Measurements from ENCODE around the gene MTHFD2.

MTHFD2 gene

GRCh38 chr2:74216642-74217041 lies 18.2 kb downstream of the MTHFD2 start:
- no peaks in the 10 kb centered on the region for H3K9me3 ChIP-seq (ENCODE audit: low read length)
- H4K20me1 ChIP-seq (ENCODE audit: insufficient read depth, low read length), result no peaks in the 10 kb centered on the region
- no peaks in the 10 kb centered on the region for H3K4me1 ChIP-seq (ENCODE audit: insufficient read depth, low read length, severe bottlenecking)
- no peak overlapping the region for H3K27ac ChIP-seq (ENCODE audit: low read depth, low read length, poor library complexity, severe bottlenecking)
- no peaks in the 10 kb centered on the region for H3K27me3 ChIP-seq (ENCODE audit: insufficient read depth, low read length)
- no peak for TF ChIP-seq EZH2 (IDR thresholded peaks at IDR 0.05; ENCODE audit: borderline replicate concordance, low read length)
- no peak for TF ChIP-seq CTCF (IDR thresholded peaks at IDR 0.05; ENCODE audit: low read length)
- no peaks in the 10 kb centered on the region for H3F3A ChIP-seq (ENCODE audit: insufficient read depth, low read length)
- H3K9me2 ChIP-seq (ENCODE audit: low read depth, low read length), result no peaks in the 10 kb centered on the region
- peaks cover 84% of the 10 kb centered on the region for H3K36me3 ChIP-seq (ENCODE audit: insufficient read depth, low read length)
- no peak overlapping the region for H3K4me2 ChIP-seq (ENCODE audit: low read length)
- no peak overlapping the region for H2AFZ ChIP-seq (ENCODE audit: low read length)
- H3K9ac ChIP-seq (ENCODE audit: low read length), result no peak overlapping the region
- no peaks in the 10 kb centered on the region for H3K79me2 ChIP-seq (ENCODE audit: insufficient read depth, low read length)
- no peak overlapping the region for H3K4me3 ChIP-seq (ENCODE audit: low read depth, low read length, poor library complexity, severe bottlenecking)

- no peak overlapping the region for H3K9ac ChIP-seq (ENCODE audit: low read length)
- H3F3A ChIP-seq (ENCODE audit: insufficient read depth, low read length), result no peaks in the 10 kb centered on the region
These were observed 21.6 kb downstream of the MTHFD2 start for GRCh38 chr2:74219846-74220486.

DNA sequence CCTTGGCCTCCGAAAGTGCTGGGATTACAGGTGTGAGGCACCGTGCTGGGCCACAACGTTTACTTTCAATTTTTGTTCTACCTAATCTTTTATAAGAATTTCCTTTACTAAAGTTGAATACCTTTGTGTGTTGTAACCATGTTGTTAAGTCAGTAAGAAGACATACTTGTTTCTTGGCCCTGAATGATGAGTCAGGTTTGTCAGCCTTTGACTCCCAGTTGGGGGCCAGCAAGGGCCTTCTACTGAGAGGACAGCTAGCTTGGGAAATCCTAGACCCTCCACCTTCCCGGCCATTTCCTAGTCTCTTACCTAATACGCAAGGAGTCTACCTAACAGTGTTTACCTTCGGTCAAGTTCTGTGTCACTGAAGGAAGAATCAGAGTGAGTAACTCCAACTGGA lies 22.7 kb downstream of the MTHFD2 start:
- no peak overlapping the region for H3K27ac ChIP-seq (ENCODE audit: low read depth, low read length, poor library complexity, severe bottlenecking)
- no peaks in the 10 kb centered on the region for H3K9me2 ChIP-seq (ENCODE audit: low read depth, low read length)
- no peak for TF ChIP-seq EZH2 (IDR thresholded peaks at IDR 0.05; ENCODE audit: borderline replicate concordance, low read length)
- TF ChIP-seq CTCF (IDR thresholded peaks at IDR 0.05; ENCODE audit: low read length), result no peak
- no peaks in the 10 kb centered on the region for H3F3A ChIP-seq (ENCODE audit: insufficient read depth, low read length)
- H3K79me2 ChIP-seq (ENCODE audit: insufficient read depth, low read length), result no peaks in the 10 kb centered on the region
- no peak overlapping the region for H2AFZ ChIP-seq (ENCODE audit: low read length)
- peaks cover 41% of the 10 kb centered on the region for H3K36me3 ChIP-seq (ENCODE audit: insufficient read depth, low read length)
- H3K9ac ChIP-seq (ENCODE audit: low read length), result no peak overlapping the region
- no peaks in the 10 kb centered on the region for H3K9me3 ChIP-seq (ENCODE audit: low read length)
- H3K27me3 ChIP-seq (ENCODE audit: insufficient read depth, low read length), result no peaks in the 10 kb centered on the region
- H4K20me1 ChIP-seq (ENCODE audit: insufficient read depth, low read length), result no peaks in the 10 kb centered on the region
- no peak overlapping the region for H3K4me3 ChIP-seq (ENCODE audit: low read depth, low read length, poor library complexity, severe bottlenecking)
- H3K4me2 ChIP-seq (ENCODE audit: low read length), result no peak overlapping the region
- H3K4me1 ChIP-seq (ENCODE audit: insufficient read depth, low read length, severe bottlenecking), result no peaks in the 10 kb centered on the region

More at GRCh38 chr2:74219846-74220486, 21.6 kb downstream of the MTHFD2 start:
- Histone ChIP-seq H3K36me3 (ENCODE audit: insufficient read depth, low read length) (peaks cover 52% of the 10 kb centered on the region), H3K4me1 (ENCODE audit: insufficient read depth, low read length, severe bottlenecking) (no peaks in the 10 kb centered on the region), H3K4me3 (ENCODE audit: low read depth, low read length, poor library complexity, severe bottlenecking) (no peak overlapping the region), H3K27ac (ENCODE audit: low read depth, low read length, poor library complexity, severe bottlenecking) (no peak overlapping the region), H3K27me3 (ENCODE audit: insufficient read depth, low read length) (no peaks in the 10 kb centered on the region), H4K20me1 (ENCODE audit: insufficient read depth, low read length) (no peaks in the 10 kb centered on the region), H3K9me2 (ENCODE audit: low read depth, low read length) (no peaks in the 10 kb centered on the region), H3K9me3 (ENCODE audit: low read length) (no peaks in the 10 kb centered on the region), H2AFZ (ENCODE audit: low read length) (no peak overlapping the region), H3K79me2 (ENCODE audit: insufficient read depth, low read length) (no peaks in the 10 kb centered on the region), H3K4me2 (ENCODE audit: low read length) (no peak overlapping the region)
- TF ChIP-seq EZH2 (IDR thresholded peaks at IDR 0.05; ENCODE audit: borderline replicate concordance, low read length), result no peak
- no peak for TF ChIP-seq CTCF (IDR thresholded peaks at IDR 0.05; ENCODE audit: low read length)
